HepG2 (cell line): ENCODE results near the gene FAM219B. TPM values are rescaled to one million over a fixed set of nuclear protein-coding genes. Genes with fewer than 3 reads are reported as not detected.
A peak's percentile ranks its signal among the peaks of the same experiment; 100 is the strongest.

ENCODE experiments used
- ARNT2 ChIP-seq: sonication (generic); formaldehyde crosslinking; IDR thresholded peaks from 2 replicates; pipeline ENCODE4 v1.8.0; 2022; ENCODE audit warnings: mild to moderate bottlenecking, low read depth, missing genetic modification reagents, moderate library complexity
- BRD4 ChIP-seq: sonication (generic); formaldehyde crosslinking; IDR thresholded peaks from 2 replicates; pipeline ENCODE4 v1.4.0; 2020; ENCODE audit warnings: missing genetic modification reagents
- GFI1 ChIP-seq: sonication (generic); formaldehyde crosslinking; IDR thresholded peaks from 2 replicates; pipeline ENCODE4 v1.5.0; 2020; ENCODE audit warnings: missing genetic modification reagents, mild to moderate bottlenecking, borderline replicate concordance
- KDM4B ChIP-seq: sonication (generic); formaldehyde crosslinking; IDR thresholded peaks from 2 replicates; pipeline ENCODE4 v1.4.0; 2020; ENCODE audit warnings: missing genetic modification reagents
- KLF9 ChIP-seq: IDR thresholded peaks from 2 replicates; pipeline ENCODE4 v1.6.1; 2016; ENCODE audit warnings: low read depth
- NFKBIZ ChIP-seq: IDR thresholded peaks from 2 replicates; pipeline ENCODE4 v1.6.1; 2018; ENCODE audit warnings: missing genetic modification reagents, missing compliant biosample characterization
- PHF21A ChIP-seq: sonication (generic); formaldehyde crosslinking; IDR thresholded peaks from 2 replicates; pipeline ENCODE4 v1.5.0; 2020; ENCODE audit warnings: mild to moderate bottlenecking, missing genetic modification reagents
- PTBP1 ChIP-seq: fragments of 200-400 bp; formaldehyde crosslinking; IDR thresholded peaks from 2 replicates; pipeline ENCODE4 v1.6.1; 2018; ENCODE audit warnings: low read length, low read depth; ENCODE audit not compliant: poor library complexity, severe bottlenecking
- RBM22 ChIP-seq: fragments of 200-400 bp; formaldehyde crosslinking; optimal IDR thresholded peaks from 2 replicates; pipeline ENCODE3; 2017; ENCODE audit warnings: mild to moderate bottlenecking, low read length, moderate library complexity
- SAFB2 ChIP-seq: sonication (generic); formaldehyde crosslinking; IDR thresholded peaks from 2 replicates; pipeline ENCODE4 v1.5.1; 2020; ENCODE audit warnings: missing genetic modification reagents, low read depth, mild to moderate bottlenecking, borderline replicate concordance
- ZFP36L1 ChIP-seq: sonication (generic); formaldehyde crosslinking; IDR thresholded peaks from 2 replicates; pipeline ENCODE4 v1.8.0; 2022; ENCODE audit warnings: mild to moderate bottlenecking, missing genetic modification reagents, moderate library complexity
- ZFP82 ChIP-seq: sonication (generic); formaldehyde crosslinking; IDR thresholded peaks from 2 replicates; pipeline ENCODE4 v1.5.1; 2020; ENCODE audit warnings: mild to moderate bottlenecking, missing genetic modification reagents, borderline replicate concordance
- ZMAT3 ChIP-seq: sonication (generic); formaldehyde crosslinking; conservative IDR thresholded peaks from 2 replicates; pipeline ENCODE4 v1.7.0; 2021; ENCODE audit warnings: missing genetic modification reagents
- ZSCAN25 ChIP-seq: sonication (generic); formaldehyde crosslinking; IDR thresholded peaks from 2 replicates; pipeline ENCODE4 v1.8.0; 2022; ENCODE audit warnings: mild to moderate bottlenecking, missing genetic modification reagents
- polyA plus RNA-seq, 8 experiments: library from polyadenylated mRNA; depleted of rRNA in 3 of 8; stranded (reverse) in 7 of 8; unstranded in 1 of 8; fragments of >200 nt; fragmentation: Illumina TruSeq in 4 of 8; extraction: Trizol in 4 of 8; gene quantifications; 2 replicates each; pipeline versions ENCODE4 v1.2.1 to v1.2.3, GENCODE V29; 2011 to 2016; ENCODE audit warnings: low read depth in 4 of 8, missing spikeins in 1 of 8, mixed read lengths in 1 of 8; ENCODE audit not compliant: insufficient read depth in 1 of 8
- total RNA-seq, 5 experiments: library from RNA; depleted of rRNA; stranded (reverse); fragments of >200 nt; fragmentation: Illumina TruSeq; extraction: Trizol; gene quantifications; 2 replicates each; pipeline ENCODE4 v1.2.3, GENCODE V29; 2016; ENCODE audit warnings: low read depth in 1 of 5
- TF ChIP-seq, protein P1 (sequence below): sonication (generic); formaldehyde crosslinking; conservative IDR thresholded peaks from 2 replicates; pipeline ENCODE4 v1.5.0; 2020; ENCODE audit warnings: missing genetic modification reagents
- TF ChIP-seq, protein P2 (sequence below): sonication (generic); formaldehyde crosslinking; IDR thresholded peaks from 2 replicates; pipeline ENCODE4 v1.8.1; 2023; ENCODE audit warnings: missing genetic modification reagents, mild to moderate bottlenecking, borderline replicate concordance
- TF ChIP-seq, protein P3 (sequence below): sonication (generic); formaldehyde crosslinking; IDR thresholded peaks from 2 replicates; pipeline ENCODE4 v1.4.0; 2020; ENCODE audit warnings: mild to moderate bottlenecking, missing genetic modification reagents
- TF ChIP-seq, protein P4 (sequence below): IDR thresholded peaks from 2 replicates; pipeline ENCODE4 v1.6.1; 2012; ENCODE audit warnings: inconsistent platforms
- TF ChIP-seq, protein P5 (sequence below): sonication (generic); formaldehyde crosslinking; IDR thresholded peaks from 2 replicates; pipeline ENCODE4 v1.4.0; 2020; ENCODE audit warnings: missing genetic modification reagents
- TF ChIP-seq, protein P6 (sequence below): sonication (generic); formaldehyde crosslinking; IDR thresholded peaks from 2 replicates; pipeline ENCODE4 v1.5.1; 2020; ENCODE audit warnings: missing genetic modification reagents, mild to moderate bottlenecking, borderline replicate concordance

FAM219B gene
- total and polyA plus RNA-seq, 2 of the 13 experiments (the other 11 are each of a cell fraction or from before 2014, with no cell fraction given), result 36.6 to 50.2 TPM

DNA sequence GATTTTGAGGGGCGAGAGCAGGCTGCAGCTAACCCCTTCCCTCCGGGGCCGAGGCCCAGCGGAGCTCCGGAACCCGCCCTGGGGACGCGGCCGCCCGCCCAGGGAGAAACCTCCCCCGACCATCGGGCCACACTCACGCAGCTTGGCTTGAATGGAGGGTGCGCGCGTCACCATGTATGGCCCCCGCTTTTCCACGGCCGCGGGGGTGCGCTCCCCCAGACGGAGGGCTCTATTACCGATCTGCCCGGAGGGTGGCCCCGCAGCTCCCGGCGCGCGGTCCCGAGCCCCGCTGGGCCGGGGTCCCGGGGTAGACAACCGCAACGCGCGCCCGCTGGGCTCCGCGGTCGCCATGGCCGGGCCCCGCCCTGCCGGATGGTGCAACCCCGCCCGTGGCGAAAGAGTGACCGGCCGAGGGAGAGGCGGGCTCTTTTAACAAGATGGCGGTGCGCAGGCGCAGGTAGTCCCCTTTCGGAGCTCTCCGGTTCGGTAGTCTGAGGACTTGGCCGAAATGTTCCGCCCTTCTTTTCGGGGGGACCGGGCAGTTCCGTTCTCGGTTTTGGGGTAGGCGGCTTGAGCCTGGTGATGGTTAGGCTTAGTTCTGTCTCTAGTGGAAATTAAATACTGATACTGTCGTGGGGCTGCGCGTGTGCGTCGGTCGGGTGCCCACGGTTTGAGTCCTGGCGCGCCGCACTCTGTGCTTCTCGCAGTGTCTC lies at the start of gene FAM219B (continued):
- TF ChIP-seq, protein P1, sequence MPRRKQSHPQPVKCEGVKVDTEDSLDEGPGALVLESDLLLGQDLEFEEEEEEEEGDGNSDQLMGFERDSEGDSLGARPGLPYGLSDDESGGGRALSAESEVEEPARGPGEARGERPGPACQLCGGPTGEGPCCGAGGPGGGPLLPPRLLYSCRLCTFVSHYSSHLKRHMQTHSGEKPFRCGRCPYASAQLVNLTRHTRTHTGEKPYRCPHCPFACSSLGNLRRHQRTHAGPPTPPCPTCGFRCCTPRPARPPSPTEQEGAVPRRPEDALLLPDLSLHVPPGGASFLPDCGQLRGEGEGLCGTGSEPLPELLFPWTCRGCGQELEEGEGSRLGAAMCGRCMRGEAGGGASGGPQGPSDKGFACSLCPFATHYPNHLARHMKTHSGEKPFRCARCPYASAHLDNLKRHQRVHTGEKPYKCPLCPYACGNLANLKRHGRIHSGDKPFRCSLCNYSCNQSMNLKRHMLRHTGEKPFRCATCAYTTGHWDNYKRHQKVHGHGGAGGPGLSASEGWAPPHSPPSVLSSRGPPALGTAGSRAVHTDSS (CRISPR knock-in tag), result peak; percentile 59; the same call in 1 of the 2 replicates
- TF ChIP-seq PHF21A (CRISPR knock-in tag) (peak; percentile 30; the same call in 1 of the 2 replicates), KDM4B (CRISPR knock-in tag) (0 out of 2 replicates have a peak, but pooled peaks have one; percentile 33), NFKBIZ (peak; percentile 46; the same call in 1 of the 2 replicates), BRD4 (CRISPR knock-in tag) (peak; percentile 14; the same call in 1 of the 2 replicates), ZMAT3 (CRISPR knock-in tag) (no peak), RBM22 (no peak), ZFP36L1 (CRISPR knock-in tag) (peak; percentile 66; the same call in 1 of the 2 replicates), ZSCAN25 (CRISPR knock-in tag) (0 out of 2 replicates have a peak, but pooled peaks have one; percentile 23), PTBP1 (no peak), ZFP82 (CRISPR knock-in tag) (no peak), SAFB2 (CRISPR knock-in tag) (0 out of 2 replicates have a peak, but pooled peaks have one; percentile 46), KLF9 (CRISPR knock-in tag) (no peak), GFI1 (CRISPR knock-in tag) (no peak), ARNT2 (CRISPR knock-in tag) (peak; percentile 80)
- TF ChIP-seq, protein P2, sequence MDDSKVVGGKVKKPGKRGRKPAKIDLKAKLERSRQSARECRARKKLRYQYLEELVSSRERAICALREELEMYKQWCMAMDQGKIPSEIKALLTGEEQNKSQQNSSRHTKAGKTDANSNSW (CRISPR knock-in tag), result no peak; the same call in 1 of the 2 replicates
- TF ChIP-seq, protein P3, sequence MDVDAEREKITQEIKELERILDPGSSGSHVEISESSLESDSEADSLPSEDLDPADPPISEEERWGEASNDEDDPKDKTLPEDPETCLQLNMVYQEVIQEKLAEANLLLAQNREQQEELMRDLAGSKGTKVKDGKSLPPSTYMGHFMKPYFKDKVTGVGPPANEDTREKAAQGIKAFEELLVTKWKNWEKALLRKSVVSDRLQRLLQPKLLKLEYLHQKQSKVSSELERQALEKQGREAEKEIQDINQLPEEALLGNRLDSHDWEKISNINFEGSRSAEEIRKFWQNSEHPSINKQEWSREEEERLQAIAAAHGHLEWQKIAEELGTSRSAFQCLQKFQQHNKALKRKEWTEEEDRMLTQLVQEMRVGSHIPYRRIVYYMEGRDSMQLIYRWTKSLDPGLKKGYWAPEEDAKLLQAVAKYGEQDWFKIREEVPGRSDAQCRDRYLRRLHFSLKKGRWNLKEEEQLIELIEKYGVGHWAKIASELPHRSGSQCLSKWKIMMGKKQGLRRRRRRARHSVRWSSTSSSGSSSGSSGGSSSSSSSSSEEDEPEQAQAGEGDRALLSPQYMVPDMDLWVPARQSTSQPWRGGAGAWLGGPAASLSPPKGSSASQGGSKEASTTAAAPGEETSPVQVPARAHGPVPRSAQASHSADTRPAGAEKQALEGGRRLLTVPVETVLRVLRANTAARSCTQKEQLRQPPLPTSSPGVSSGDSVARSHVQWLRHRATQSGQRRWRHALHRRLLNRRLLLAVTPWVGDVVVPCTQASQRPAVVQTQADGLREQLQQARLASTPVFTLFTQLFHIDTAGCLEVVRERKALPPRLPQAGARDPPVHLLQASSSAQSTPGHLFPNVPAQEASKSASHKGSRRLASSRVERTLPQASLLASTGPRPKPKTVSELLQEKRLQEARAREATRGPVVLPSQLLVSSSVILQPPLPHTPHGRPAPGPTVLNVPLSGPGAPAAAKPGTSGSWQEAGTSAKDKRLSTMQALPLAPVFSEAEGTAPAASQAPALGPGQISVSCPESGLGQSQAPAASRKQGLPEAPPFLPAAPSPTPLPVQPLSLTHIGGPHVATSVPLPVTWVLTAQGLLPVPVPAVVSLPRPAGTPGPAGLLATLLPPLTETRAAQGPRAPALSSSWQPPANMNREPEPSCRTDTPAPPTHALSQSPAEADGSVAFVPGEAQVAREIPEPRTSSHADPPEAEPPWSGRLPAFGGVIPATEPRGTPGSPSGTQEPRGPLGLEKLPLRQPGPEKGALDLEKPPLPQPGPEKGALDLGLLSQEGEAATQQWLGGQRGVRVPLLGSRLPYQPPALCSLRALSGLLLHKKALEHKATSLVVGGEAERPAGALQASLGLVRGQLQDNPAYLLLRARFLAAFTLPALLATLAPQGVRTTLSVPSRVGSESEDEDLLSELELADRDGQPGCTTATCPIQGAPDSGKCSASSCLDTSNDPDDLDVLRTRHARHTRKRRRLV (CRISPR knock-in tag), result peak; percentile 24; the same call in 1 of the 2 replicates
- TF ChIP-seq, protein P4, sequence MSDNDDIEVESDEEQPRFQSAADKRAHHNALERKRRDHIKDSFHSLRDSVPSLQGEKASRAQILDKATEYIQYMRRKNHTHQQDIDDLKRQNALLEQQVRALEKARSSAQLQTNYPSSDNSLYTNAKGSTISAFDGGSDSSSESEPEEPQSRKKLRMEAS, result peak; percentile 50
- TF ChIP-seq, protein P5, sequence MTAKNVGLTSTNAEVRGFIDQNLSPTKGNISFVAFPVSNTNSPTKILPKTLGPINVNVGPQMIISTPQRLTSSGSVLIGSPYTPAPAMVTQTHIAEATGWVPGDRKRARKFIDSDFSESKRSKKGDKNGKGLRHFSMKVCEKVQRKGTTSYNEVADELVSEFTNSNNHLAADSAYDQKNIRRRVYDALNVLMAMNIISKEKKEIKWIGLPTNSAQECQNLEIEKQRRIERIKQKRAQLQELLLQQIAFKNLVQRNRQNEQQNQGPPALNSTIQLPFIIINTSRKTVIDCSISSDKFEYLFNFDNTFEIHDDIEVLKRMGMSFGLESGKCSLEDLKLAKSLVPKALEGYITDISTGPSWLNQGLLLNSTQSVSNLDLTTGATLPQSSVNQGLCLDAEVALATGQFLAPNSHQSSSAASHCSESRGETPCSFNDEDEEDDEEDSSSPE (CRISPR knock-in tag), result peak; percentile 74; the same call in 1 of the 2 replicates
- TF ChIP-seq, protein P6, sequence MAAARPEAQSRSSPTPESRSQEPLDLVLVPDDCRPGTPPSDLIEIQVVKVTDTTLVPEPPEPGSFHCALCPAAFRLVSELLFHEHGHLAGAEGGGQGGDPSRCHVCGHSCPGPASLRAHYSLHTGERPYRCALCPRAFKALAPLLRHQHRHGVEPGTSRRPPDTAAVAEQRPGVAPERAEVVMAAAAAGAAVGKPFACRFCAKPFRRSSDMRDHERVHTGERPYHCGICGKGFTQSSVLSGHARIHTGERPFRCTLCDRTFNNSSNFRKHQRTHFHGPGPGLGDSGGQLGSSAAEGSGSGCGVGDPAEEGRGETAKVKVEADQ, result peak; percentile 71; the same call in 1 of the 2 replicates
